HepG2 (cell line): ENCODE results near the gene IPO13. TPM values are rescaled to one million over a fixed set of nuclear protein-coding genes. Genes with fewer than 3 reads are reported as not detected.

Source experiments
- BCL6 ChIP-seq: IDR thresholded peaks from 2 replicates; pipeline ENCODE4 v1.6.1; 2016; ENCODE audit warnings: missing genetic modification reagents, missing compliant biosample characterization
- CBX1 ChIP-seq: IDR thresholded peaks from one replicate; pipeline ENCODE4 v1.6.1; 2016; ENCODE audit warnings: antibody characterized with exemption, low read depth
- CBX5 ChIP-seq: sonication (generic); formaldehyde crosslinking; IDR thresholded peaks from 2 replicates; pipeline ENCODE4 v1.4.0; 2020; ENCODE audit warnings: missing genetic modification reagents, borderline replicate concordance
- CEBPB ChIP-seq: IDR thresholded peaks from 2 replicates; pipeline ENCODE4 v1.6.1; 2011; ENCODE audit warnings: low read depth, low read length, improper control_type of control experiment, borderline replicate concordance
- EZH2 ChIP-seq: conservative IDR thresholded peaks from 2 replicates; pipeline ENCODE4 v1.6.1; 2012; ENCODE audit warnings: mild to moderate bottlenecking, low read depth, low read length, moderate library complexity
- HOXA3 ChIP-seq: sonication (generic); formaldehyde crosslinking; IDR thresholded peaks from 2 replicates; pipeline ENCODE4 v1.5.0; 2020; ENCODE audit warnings: missing genetic modification reagents
- IRX3 ChIP-seq: sonication (generic); formaldehyde crosslinking; IDR thresholded peaks from 2 replicates; pipeline ENCODE4 v1.8.1; 2023; ENCODE audit warnings: mild to moderate bottlenecking, low read depth, missing genetic modification reagents, borderline replicate concordance
- JARID2 ChIP-seq: sonication (generic); formaldehyde crosslinking; IDR thresholded peaks from 2 replicates; pipeline ENCODE4 v1.8.1; 2023; ENCODE audit warnings: missing genetic modification reagents, inconsistent platforms; ENCODE audit not compliant: insufficient replicate concordance
- KMT2B ChIP-seq: IDR thresholded peaks from 2 replicates; pipeline ENCODE4 v1.6.1; 2016; ENCODE audit warnings: missing genetic modification reagents, missing compliant biosample characterization
- LCORL ChIP-seq, 2 experiments: fragments of 450-650 bp in 1 of 2; sonication (generic) in 1 of 2; formaldehyde crosslinking in 1 of 2; IDR thresholded peaks; 2 replicates each; pipeline versions ENCODE4 v1.5.0 to v1.6.1; 2017 to 2020; ENCODE audit warnings: antibody characterized with exemption in 1 of 2, missing genetic modification reagents in 1 of 2
- RXRA ChIP-seq: sonication (generic); formaldehyde crosslinking; IDR thresholded peaks from 2 replicates; pipeline ENCODE4 v1.5.1; 2020; ENCODE audit warnings: missing genetic modification reagents
- SETDB1 ChIP-seq: sonication (generic); formaldehyde crosslinking; IDR thresholded peaks from 2 replicates; pipeline ENCODE4 v1.5.1; 2020; ENCODE audit warnings: missing genetic modification reagents, mild to moderate bottlenecking, borderline replicate concordance
- SMAD1 ChIP-seq: sonication (generic); formaldehyde crosslinking; IDR thresholded peaks from 2 replicates; pipeline ENCODE4 v1.4.0; 2020; ENCODE audit warnings: missing genetic modification reagents, low read depth, mild to moderate bottlenecking, borderline replicate concordance
- SP1 ChIP-seq, 2 experiments: fragments of 450-650 bp in 1 of 2; sonication (generic) in 1 of 2; formaldehyde crosslinking in 1 of 2; IDR thresholded peaks; 2 replicates each; pipeline versions ENCODE4 v1.4.0 to v1.6.1; 2016 to 2020; ENCODE audit warnings: missing genetic modification reagents in 1 of 2
- WIZ ChIP-seq: sonication (generic); formaldehyde crosslinking; IDR thresholded peaks from 2 replicates; pipeline ENCODE4 v1.5.1; 2020; ENCODE audit warnings: mild to moderate bottlenecking, missing genetic modification reagents
- ZFP62 ChIP-seq: sonication (generic); formaldehyde crosslinking; IDR thresholded peaks from 2 replicates; pipeline ENCODE4 v1.4.0; 2020; ENCODE audit warnings: missing genetic modification reagents
- ZNF180 ChIP-seq: sonication (generic); formaldehyde crosslinking; IDR thresholded peaks from 2 replicates; pipeline ENCODE4 v1.4.0; 2020; ENCODE audit warnings: low read depth, missing genetic modification reagents, borderline replicate concordance
- ZNF232 ChIP-seq: sonication (generic); formaldehyde crosslinking; IDR thresholded peaks from 2 replicates; pipeline ENCODE4 v1.4.0; 2020; ENCODE audit warnings: missing genetic modification reagents, borderline replicate concordance
- ZNF33A ChIP-seq: sonication (generic); formaldehyde crosslinking; IDR thresholded peaks from 2 replicates; pipeline ENCODE4 v1.5.1; 2020; ENCODE audit warnings: missing genetic modification reagents, mild to moderate bottlenecking, moderate library complexity, borderline replicate concordance
- ZNF33B ChIP-seq: sonication (generic); formaldehyde crosslinking; IDR thresholded peaks from 2 replicates; pipeline ENCODE4 v1.5.1; 2020; ENCODE audit warnings: mild to moderate bottlenecking, missing genetic modification reagents
- ZNF768 ChIP-seq: sonication (generic); formaldehyde crosslinking; IDR thresholded peaks from 2 replicates; pipeline ENCODE4 v1.4.0; 2020; ENCODE audit warnings: missing genetic modification reagents
- polyA plus RNA-seq, 8 experiments: library from polyadenylated mRNA; depleted of rRNA in 3 of 8; stranded (reverse) in 7 of 8; unstranded in 1 of 8; fragments of >200 nt; fragmentation: Illumina TruSeq in 4 of 8; extraction: Trizol in 4 of 8; gene quantifications; 2 replicates each; pipeline versions ENCODE4 v1.2.1 to v1.2.3, GENCODE V29; 2011 to 2016; ENCODE audit warnings: low read depth in 4 of 8, missing spikeins in 1 of 8, mixed read lengths in 1 of 8; ENCODE audit not compliant: insufficient read depth in 1 of 8
- total RNA-seq, 5 experiments: library from RNA; depleted of rRNA; stranded (reverse); fragments of >200 nt; fragmentation: Illumina TruSeq; extraction: Trizol; gene quantifications; 2 replicates each; pipeline ENCODE4 v1.2.3, GENCODE V29; 2016; ENCODE audit warnings: low read depth in 1 of 5
- TF ChIP-seq, protein P1 (sequence below): sonication (generic); formaldehyde crosslinking; IDR thresholded peaks from 2 replicates; pipeline ENCODE4 v1.4.0; 2020; ENCODE audit warnings: mild to moderate bottlenecking, missing genetic modification reagents

The IPO13 gene
- total and polyA plus RNA-seq, 2 of the 13 experiments (the other 11 are each of a cell fraction or from before 2014, with no cell fraction given) = 12.9 to 15.6 TPM

DNA sequence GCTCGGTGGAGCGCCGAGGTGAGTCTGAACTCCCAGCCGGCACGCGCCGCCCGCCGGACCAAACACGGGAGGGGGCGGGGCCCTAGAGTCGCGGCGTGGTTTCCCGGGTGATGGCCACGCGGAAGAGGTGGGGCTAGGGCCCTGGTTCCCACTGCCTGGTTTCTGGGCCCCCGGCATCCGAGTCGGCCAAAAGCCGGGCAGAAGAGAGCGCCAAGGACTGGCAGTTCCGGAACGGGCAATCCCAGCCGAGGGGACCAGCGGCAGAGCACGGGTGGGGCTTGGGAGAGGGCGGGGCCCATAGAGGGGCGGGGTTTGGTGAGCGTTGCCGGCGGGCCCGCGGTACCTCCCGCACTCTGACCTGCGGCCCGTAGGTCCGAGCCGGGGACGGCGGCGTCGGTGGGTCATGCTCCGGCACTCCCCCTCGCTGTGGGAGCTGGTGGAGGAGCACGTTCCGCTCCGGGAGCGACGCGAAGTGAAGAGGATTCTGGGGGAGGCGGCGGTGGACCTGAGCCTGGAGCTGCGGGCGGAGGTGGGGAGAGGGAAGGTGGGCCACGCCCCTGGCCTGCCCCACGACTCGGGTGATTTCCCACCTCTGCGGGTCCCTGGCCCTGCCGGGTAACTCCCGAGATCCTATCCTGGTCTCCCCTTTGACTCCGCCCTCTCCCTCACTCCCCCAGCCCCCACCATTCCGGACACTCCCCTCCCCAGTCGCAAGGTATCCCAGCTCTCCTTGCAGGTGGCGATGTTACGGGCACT lies 44.9 kb downstream of the IPO13 start, which contains the start of gene CCDC24 (continued):
- no peak for TF ChIP-seq SETDB1
- no peak for TF ChIP-seq JARID2 (CRISPR knock-in tag)
- no peak; the same call in 1 of the 2 replicates for TF ChIP-seq HOXA3 (CRISPR knock-in tag)
- TF ChIP-seq ZNF768 (CRISPR knock-in tag) = peak; percentile 51; the same call in 1 of the 2 replicates
- TF ChIP-seq IRX3 (CRISPR knock-in tag) = no peak
- TF ChIP-seq WIZ (CRISPR knock-in tag) = no peak
- no peak for TF ChIP-seq CBX5 (CRISPR knock-in tag)
- no peak for TF ChIP-seq CBX1
- no peak for TF ChIP-seq ZNF33B (CRISPR knock-in tag)
- TF ChIP-seq BCL6 (CRISPR knock-in tag) = peak; percentile 15
- TF ChIP-seq ZNF33A (CRISPR knock-in tag) = no peak
- no peak for TF ChIP-seq EZH2
- TF ChIP-seq ZNF232 (CRISPR knock-in tag) = no peak
- TF ChIP-seq SP1 (IDR thresholded peaks at IDR 0.05) = no peak
- peak; percentile 63 for TF ChIP-seq SP1 (CRISPR knock-in tag; IDR thresholded peaks at IDR 0.05)
- peak; percentile 25; the same call in 1 of the 2 replicates for TF ChIP-seq RXRA (CRISPR knock-in tag)
- TF ChIP-seq ZFP62 = no peak
- TF ChIP-seq CEBPB = no peak
- TF ChIP-seq SMAD1 (CRISPR knock-in tag) = no peak
- TF ChIP-seq, protein P1, sequence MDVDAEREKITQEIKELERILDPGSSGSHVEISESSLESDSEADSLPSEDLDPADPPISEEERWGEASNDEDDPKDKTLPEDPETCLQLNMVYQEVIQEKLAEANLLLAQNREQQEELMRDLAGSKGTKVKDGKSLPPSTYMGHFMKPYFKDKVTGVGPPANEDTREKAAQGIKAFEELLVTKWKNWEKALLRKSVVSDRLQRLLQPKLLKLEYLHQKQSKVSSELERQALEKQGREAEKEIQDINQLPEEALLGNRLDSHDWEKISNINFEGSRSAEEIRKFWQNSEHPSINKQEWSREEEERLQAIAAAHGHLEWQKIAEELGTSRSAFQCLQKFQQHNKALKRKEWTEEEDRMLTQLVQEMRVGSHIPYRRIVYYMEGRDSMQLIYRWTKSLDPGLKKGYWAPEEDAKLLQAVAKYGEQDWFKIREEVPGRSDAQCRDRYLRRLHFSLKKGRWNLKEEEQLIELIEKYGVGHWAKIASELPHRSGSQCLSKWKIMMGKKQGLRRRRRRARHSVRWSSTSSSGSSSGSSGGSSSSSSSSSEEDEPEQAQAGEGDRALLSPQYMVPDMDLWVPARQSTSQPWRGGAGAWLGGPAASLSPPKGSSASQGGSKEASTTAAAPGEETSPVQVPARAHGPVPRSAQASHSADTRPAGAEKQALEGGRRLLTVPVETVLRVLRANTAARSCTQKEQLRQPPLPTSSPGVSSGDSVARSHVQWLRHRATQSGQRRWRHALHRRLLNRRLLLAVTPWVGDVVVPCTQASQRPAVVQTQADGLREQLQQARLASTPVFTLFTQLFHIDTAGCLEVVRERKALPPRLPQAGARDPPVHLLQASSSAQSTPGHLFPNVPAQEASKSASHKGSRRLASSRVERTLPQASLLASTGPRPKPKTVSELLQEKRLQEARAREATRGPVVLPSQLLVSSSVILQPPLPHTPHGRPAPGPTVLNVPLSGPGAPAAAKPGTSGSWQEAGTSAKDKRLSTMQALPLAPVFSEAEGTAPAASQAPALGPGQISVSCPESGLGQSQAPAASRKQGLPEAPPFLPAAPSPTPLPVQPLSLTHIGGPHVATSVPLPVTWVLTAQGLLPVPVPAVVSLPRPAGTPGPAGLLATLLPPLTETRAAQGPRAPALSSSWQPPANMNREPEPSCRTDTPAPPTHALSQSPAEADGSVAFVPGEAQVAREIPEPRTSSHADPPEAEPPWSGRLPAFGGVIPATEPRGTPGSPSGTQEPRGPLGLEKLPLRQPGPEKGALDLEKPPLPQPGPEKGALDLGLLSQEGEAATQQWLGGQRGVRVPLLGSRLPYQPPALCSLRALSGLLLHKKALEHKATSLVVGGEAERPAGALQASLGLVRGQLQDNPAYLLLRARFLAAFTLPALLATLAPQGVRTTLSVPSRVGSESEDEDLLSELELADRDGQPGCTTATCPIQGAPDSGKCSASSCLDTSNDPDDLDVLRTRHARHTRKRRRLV = peak; percentile 65; the same call in 1 of the 2 replicates
- no peak for TF ChIP-seq ZNF180 (CRISPR knock-in tag)
- 0 out of 2 replicates have a peak, but pooled peaks have one; percentile 38 for TF ChIP-seq KMT2B
- TF ChIP-seq LCORL (IDR thresholded peaks at IDR 0.05) = no peak
- peak; percentile 58; the same call in 1 of the 2 replicates for TF ChIP-seq LCORL (CRISPR knock-in tag; IDR thresholded peaks at IDR 0.05)
